ENCODE measurements around the gene XG.

DNA sequence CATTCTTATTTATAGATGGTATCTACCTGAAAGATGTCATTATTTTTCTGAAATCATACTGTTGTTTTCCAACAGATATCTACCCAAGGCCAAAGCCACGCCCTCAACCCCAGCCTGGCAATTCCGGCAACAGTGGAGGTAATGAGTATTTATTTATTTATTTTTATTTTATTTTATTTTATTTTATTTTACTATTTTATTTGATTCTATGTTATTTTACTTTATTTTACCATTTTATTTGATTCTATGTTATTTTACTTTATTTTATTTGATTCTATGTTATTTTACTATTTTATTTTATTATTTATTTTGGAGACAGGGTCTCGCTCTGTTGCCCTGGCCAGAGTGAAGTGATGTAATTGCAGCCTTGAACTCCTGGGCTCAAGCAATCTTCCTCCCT is 37.7 kb downstream of the XG start:
- no peak for TF ChIP-seq POLR2A (IDR thresholded peaks at IDR 0.05)
- TF ChIP-seq, protein P1, sequence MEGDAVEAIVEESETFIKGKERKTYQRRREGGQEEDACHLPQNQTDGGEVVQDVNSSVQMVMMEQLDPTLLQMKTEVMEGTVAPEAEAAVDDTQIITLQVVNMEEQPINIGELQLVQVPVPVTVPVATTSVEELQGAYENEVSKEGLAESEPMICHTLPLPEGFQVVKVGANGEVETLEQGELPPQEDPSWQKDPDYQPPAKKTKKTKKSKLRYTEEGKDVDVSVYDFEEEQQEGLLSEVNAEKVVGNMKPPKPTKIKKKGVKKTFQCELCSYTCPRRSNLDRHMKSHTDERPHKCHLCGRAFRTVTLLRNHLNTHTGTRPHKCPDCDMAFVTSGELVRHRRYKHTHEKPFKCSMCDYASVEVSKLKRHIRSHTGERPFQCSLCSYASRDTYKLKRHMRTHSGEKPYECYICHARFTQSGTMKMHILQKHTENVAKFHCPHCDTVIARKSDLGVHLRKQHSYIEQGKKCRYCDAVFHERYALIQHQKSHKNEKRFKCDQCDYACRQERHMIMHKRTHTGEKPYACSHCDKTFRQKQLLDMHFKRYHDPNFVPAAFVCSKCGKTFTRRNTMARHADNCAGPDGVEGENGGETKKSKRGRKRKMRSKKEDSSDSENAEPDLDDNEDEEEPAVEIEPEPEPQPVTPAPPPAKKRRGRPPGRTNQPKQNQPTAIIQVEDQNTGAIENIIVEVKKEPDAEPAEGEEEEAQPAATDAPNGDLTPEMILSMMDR (IDR thresholded peaks at IDR 0.05), result no peak
